Stimulated activated CD8-positive, alpha-beta memory T cell treated with anti-CD3 and anti-CD28 coated beads, Interleukin-12 subunit alpha, Interleukin-12 subunit beta, amount 100 ng/mL, for 1 hour (primary cell): ENCODE measurements around the gene HMCES.
A peak's percentile ranks its signal among the peaks of the same experiment; 100 is the strongest.

Experiments used
- DNase-seq: peaks from one replicate; pipeline ENCODE4 v3.0.0-alpha.2; 2020; ENCODE audit warnings: low read depth

HMCES gene

GRCh38 chr3:129278439-129278965 lies at the start of gene HMCES:
Gene HMCES, plus strand, starts transcription at chr3:129278870. Its CDS starts 863 bp downstream, at chr3:129279733.
- peak; percentile 86 for DNase-seq

GRCh38 chr3:129228891-129229585 lies 49.6 kb upstream of the HMCES start:
- DNase-seq = no peak

GRCh38 chr3:129230311-129231019 lies 48.2 kb upstream of the HMCES start:
- no peak for DNase-seq

- no peak for DNase-seq
Measured at GRCh38 chr3:129231331-129232119, 47.1 kb upstream of the HMCES start.

- no peak for DNase-seq
Measured at GRCh38 chr3:129233538-129233937, 45.1 kb upstream of the HMCES start.

- DNase-seq = no peak
Measured at GRCh38 chr3:129234441-129234840, 44.2 kb upstream of the HMCES start.

- no peak for DNase-seq
Measured at GRCh38 chr3:129235344-129235917, 43.2 kb upstream of the HMCES start.

GRCh38 chr3:129238945-129239705 lies 39.5 kb upstream of the HMCES start:
- no peak for DNase-seq

- no peak for DNase-seq
Measured at GRCh38 chr3:129239991-129240390, 38.7 kb upstream of the HMCES start.

GRCh38 chr3:129240436-129240835 lies 38.2 kb upstream of the HMCES start:
- no peak for DNase-seq

- DNase-seq = no peak
Measured at GRCh38 chr3:129245141-129245540, 33.5 kb upstream of the HMCES start.

GRCh38 chr3:129245641-129246306 lies 32.9 kb upstream of the HMCES start:
- DNase-seq = peak; percentile 33

- no peak for DNase-seq
Measured at GRCh38 chr3:129246636-129247035, 32.0 kb upstream of the HMCES start.

- no peak for DNase-seq
Measured at GRCh38 chr3:129248286-129248979, 30.2 kb upstream of the HMCES start.

- peak; percentile 77 for DNase-seq
Measured at GRCh38 chr3:129249284-129250065, 29.2 kb upstream of the HMCES start, which contains the start of gene COPG1. Gene COPG1, plus strand, starts transcription at chr3:129249606. Its CDS starts 104 bp downstream, at chr3:129249710.

- no peak for DNase-seq
Measured at GRCh38 chr3:129252748-129253147, 25.9 kb upstream of the HMCES start.

GRCh38 chr3:129254536-129255230 lies 24.0 kb upstream of the HMCES start:
- DNase-seq = no peak

GRCh38 chr3:129256270-129256669 lies 22.4 kb upstream of the HMCES start:
- no peak for DNase-seq

GRCh38 chr3:129257609-129258008 lies 21.1 kb upstream of the HMCES start:
- DNase-seq = no peak
